Lower lobe of right lung (tissue), 2 donors: ENCODE results near the gene MRPS27. TPM values are rescaled to one million over a fixed set of nuclear protein-coding genes. Genes with fewer than 3 reads are reported as not detected.

Experiments used
- ATAC-seq, 2 donors: fragments of 200-7000 bp; cut with Tn5 transposase; one replicate each; pipeline ENCODE4 v1.9.1; 2020 to 2022; ENCODE audit warnings: mild to moderate bottlenecking in 2 of 2, moderate library complexity in 2 of 2
- DNase-seq: peaks from one replicate; pipeline ENCODE4 v3.0.0-alpha.2; 2020
- H3K27ac ChIP-seq: fragments of 200-600 bp; one replicate; pipeline ENCODE4 v1.8.0; 2022
- H3K27me3 ChIP-seq: fragments of 200-600 bp; one replicate; pipeline ENCODE4 v1.8.0; 2022; ENCODE audit warnings: low read depth
- H3K36me3 ChIP-seq: fragments of 200-600 bp; one replicate; pipeline ENCODE4 v1.8.0; 2022; ENCODE audit warnings: mild to moderate bottlenecking
- H3K4me1 ChIP-seq: fragments of 200-600 bp; one replicate; pipeline ENCODE4 v1.8.0; 2022
- H3K4me3 ChIP-seq: fragments of 200-600 bp; one replicate; pipeline ENCODE4 v1.8.0; 2022; ENCODE audit warnings: mild to moderate bottlenecking
- H3K9me3 ChIP-seq: fragments of 200-600 bp; one replicate; pipeline ENCODE4 v1.8.0; 2022
- intact Hi-C: fragments of 100-400 bp; cut with DNase I; formaldehyde crosslinking; loops from one replicate; pipeline ENCODE4 v1.11.0; 2022
- total RNA-seq: library from RNA; stranded (reverse); fragmentation: NEBNext Ultra II Directional; extraction: Animal tissue kit (Norgen Biotek cat#: 25700); gene quantifications from one replicate; pipeline ENCODE4 v1.2.1, GENCODE V29; 2021
- TF ChIP-seq, protein P1 (sequence below): fragments of 200-600 bp; IDR thresholded peaks from one replicate; pipeline ENCODE4 v1.8.0; 2022; ENCODE audit warnings: antibody characterized with exemption, mild to moderate bottlenecking
- donor health status: DM: no; HTN: yes; CAD: no; lungs with severe emphysema.

Gene MRPS27
- total RNA-seq, 1 donor from 2014 or later = 35.1 TPM

DNA sequence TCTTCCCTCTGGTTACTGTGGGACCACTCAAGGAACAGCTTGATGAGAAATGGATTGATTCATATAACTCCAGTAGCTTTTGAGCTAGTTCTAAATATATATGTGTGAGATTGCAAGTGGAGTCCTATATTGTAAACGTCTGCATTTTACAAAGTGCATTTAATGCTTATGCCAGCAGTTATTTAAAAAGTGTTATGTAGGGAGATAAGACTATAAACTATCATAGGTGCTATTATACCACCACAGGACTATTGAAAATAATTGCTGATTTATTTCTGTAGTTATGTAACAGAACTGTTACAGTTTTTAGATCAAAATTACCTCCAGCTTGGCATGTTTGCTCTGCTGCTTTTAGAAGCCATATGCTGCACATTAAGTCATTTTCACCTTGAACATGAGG, 36.3 kb upstream of the MRPS27 start:
- Histone ChIP-seq H3K4me1 (no peaks in the 10 kb centered on the region), H3K27me3 (no peaks in the 10 kb centered on the region), H3K36me3 (peaks cover 26% of the 10 kb centered on the region), H3K9me3 (no peaks in the 10 kb centered on the region), H3K4me3 (no peak overlapping the region), H3K27ac (no peak overlapping the region)
- intact Hi-C loops = no loop called here
- DNase-seq (no peak), ATAC-seq (no peak)
- TF ChIP-seq, protein P1, sequence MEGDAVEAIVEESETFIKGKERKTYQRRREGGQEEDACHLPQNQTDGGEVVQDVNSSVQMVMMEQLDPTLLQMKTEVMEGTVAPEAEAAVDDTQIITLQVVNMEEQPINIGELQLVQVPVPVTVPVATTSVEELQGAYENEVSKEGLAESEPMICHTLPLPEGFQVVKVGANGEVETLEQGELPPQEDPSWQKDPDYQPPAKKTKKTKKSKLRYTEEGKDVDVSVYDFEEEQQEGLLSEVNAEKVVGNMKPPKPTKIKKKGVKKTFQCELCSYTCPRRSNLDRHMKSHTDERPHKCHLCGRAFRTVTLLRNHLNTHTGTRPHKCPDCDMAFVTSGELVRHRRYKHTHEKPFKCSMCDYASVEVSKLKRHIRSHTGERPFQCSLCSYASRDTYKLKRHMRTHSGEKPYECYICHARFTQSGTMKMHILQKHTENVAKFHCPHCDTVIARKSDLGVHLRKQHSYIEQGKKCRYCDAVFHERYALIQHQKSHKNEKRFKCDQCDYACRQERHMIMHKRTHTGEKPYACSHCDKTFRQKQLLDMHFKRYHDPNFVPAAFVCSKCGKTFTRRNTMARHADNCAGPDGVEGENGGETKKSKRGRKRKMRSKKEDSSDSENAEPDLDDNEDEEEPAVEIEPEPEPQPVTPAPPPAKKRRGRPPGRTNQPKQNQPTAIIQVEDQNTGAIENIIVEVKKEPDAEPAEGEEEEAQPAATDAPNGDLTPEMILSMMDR = no peak

DNA sequence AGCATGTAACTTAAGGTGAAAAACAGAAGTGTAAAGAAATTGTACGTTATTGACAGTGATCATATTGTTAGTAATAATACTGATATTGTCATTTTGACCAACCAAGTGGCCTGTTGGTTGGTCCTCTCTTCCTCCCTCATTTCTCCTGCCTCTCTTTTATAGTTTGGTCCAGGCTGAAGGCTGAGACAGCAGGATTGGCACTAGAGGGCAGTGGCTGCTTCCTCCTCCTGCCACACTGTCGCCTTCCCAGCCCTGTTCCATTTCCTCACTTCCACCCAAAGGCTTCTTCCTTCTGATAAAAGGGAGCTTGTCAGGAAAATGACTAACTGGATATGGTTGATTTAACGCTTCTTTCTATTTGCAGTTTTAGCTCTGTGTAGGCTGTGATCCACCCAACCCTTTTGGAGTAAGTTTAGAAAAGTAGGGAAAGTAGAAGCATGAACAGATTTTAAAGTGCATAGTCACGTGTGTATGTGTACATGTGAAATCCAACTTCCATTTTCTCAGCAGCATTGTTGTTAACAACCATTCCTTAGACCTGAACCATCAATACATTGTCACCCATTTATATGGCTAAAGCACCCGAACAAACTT, 35.8 kb upstream of the MRPS27 start:
- Histone ChIP-seq H3K27me3 (no peaks in the 10 kb centered on the region), H3K36me3 (peaks cover 21% of the 10 kb centered on the region), H3K27ac (no peak overlapping the region), H3K4me3 (no peak overlapping the region), H3K9me3 (no peaks in the 10 kb centered on the region), H3K4me1 (no peaks in the 10 kb centered on the region)
- TF ChIP-seq, protein P1 = peak; percentile 47
- DNase-seq (no peak), ATAC-seq (peak; percentile 61 to 69)
- intact Hi-C loops = no loop called here

DNA sequence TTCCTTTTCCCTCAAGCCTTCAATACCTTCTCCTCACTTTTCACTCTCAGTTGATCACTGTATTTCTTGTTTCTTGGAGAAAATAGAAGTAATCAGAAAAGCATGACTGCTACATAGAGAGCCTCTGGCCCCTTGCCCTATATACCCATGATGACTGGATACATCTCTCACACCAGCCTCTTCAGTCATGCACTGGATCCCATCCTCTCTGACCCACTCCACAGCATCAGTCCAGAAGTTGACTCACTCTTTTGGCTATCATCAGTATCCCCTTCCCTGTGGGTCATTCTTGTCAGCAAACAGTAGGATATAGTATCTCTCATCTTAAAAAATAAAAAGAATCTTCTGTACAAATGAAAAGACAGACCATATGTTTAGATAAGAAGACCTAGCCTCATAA, 33.0 kb upstream of the MRPS27 start:
- DNase-seq = no peak
- Histone ChIP-seq H3K27ac (no peak overlapping the region), H3K4me3 (no peak overlapping the region), H3K4me1 (no peaks in the 10 kb centered on the region), H3K36me3 (peaks cover under 1% of the 10 kb centered on the region), H3K27me3 (no peaks in the 10 kb centered on the region), H3K9me3 (no peaks in the 10 kb centered on the region)
- intact Hi-C loops = no loop called here
- TF ChIP-seq, protein P1 = no peak
- no peak for ATAC-seq

DNA sequence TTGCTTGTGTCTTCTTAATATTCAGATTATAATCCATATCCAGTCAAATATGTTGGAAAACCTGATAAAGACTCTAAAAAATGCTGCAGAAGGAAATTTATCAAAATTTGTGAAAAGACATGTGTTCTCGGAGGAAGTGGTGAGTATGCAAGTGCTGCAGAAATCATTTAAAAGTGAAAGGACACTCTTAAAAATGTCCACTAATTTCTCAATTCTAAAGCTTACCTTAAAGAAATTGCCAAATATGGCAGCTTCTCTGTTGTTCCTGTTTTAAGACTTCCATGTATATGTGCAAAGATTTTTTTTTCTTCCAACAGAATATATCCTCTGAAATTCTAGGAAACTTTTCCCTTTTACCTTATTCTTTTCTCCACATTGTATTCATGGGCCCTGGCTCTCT, 32.6 kb upstream of the MRPS27 start:
- Histone ChIP-seq H3K4me3 (no peak overlapping the region), H3K36me3 (peaks cover under 1% of the 10 kb centered on the region), H3K27me3 (no peaks in the 10 kb centered on the region), H3K9me3 (no peaks in the 10 kb centered on the region), H3K4me1 (no peaks in the 10 kb centered on the region), H3K27ac (no peak overlapping the region)
- TF ChIP-seq, protein P1 = no peak
- DNase-seq (no peak), ATAC-seq (no peak)
- intact Hi-C loops = no loop called here

DNA sequence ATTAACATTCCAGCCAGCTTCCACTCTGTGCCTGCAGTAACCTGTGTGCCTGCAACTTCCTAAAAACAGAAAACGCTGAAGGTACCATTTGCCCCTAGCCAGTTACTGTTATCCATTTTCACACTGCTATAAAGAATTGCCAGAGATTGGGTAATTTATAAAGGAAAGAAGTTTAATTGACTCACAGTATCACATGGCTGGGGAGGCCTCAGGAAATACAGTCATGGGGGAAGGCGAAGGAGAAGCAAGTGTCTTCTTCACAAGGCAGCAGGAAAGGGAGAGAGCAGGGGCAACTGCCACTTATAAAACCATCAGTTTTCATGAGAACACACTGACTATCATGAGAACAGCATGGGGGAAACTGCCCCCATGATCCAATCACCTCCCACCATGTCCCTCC, 31.3 kb upstream of the MRPS27 start:
- Histone ChIP-seq H3K36me3 (peaks cover 8% of the 10 kb centered on the region), H3K27me3 (no peaks in the 10 kb centered on the region), H3K27ac (no peak overlapping the region), H3K9me3 (no peaks in the 10 kb centered on the region), H3K4me3 (no peak overlapping the region), H3K4me1 (no peaks in the 10 kb centered on the region)
- TF ChIP-seq, protein P1 = no peak
- ATAC-seq (no peak), DNase-seq (no peak)
- intact Hi-C loops = no loop called here
